Hypothalamus (tissue), 51 donors: Measurements from ENCODE around the gene NAALADL1.
A peak's percentile ranks its signal among the peaks of the same experiment; 100 is the strongest.

Source experiments
- DNase-seq, 51 donors: peaks; one replicate each; lab custom pipeline; 2025; lab: John Stamatoyannopoulos, UW

The NAALADL1 gene

DNA sequence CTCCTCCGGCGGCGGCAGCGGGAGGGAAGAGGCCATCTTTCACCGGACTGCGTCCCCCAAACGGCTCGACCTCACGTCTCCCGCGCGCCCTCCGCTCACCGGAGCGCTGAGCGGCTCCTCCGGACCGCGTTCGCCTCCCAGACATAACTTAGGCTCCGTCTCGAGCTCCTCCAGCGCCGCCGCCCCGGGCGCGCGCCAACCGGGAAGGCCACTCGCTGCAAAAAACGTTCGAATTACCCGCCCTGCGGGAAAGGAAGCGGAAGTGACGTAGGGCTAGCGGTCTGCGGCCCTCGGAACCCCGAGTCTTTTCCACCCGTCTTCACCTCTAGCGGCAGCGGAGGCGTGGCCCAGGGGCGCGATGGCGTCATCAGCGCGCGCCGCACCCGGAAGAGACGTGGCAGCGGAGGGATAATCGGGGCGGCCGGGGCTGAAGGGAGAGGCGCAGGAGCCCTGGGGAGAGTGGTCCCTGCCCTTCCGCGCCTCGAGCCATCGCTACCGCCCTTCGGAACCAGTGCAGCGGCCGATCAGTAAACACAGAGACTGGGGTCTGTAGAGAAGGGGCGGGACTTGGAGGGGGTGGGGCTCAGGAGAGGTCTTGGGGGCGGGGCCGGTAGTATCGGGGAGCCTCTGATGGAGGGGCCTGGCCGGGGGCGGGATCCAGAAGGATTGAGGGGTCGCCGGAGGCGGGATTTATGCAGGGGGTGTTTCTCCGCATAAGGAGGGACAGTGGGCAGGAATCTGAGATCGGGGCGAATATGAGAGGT, 25.7 kb upstream of the NAALADL1 start, which contains the start of the genes CDCA5 and ZFPL1:
CDCA5 (minus strand) TSS at position 207 of the 764 bp plus-strand sequence; CDS start at position 145, 62 bp downstream.
ZFPL1 (plus strand) TSS at position 389 of the 764 bp plus-strand sequence. CDS start 477 bp downstream, outside the sequence.
- DNase-seq = peak; percentile 58 to 98 (median 92)

GRCh38 chr11:65083134-65083833, 24.9 kb upstream of the NAALADL1 start:
- no peak for DNase-seq

DNA sequence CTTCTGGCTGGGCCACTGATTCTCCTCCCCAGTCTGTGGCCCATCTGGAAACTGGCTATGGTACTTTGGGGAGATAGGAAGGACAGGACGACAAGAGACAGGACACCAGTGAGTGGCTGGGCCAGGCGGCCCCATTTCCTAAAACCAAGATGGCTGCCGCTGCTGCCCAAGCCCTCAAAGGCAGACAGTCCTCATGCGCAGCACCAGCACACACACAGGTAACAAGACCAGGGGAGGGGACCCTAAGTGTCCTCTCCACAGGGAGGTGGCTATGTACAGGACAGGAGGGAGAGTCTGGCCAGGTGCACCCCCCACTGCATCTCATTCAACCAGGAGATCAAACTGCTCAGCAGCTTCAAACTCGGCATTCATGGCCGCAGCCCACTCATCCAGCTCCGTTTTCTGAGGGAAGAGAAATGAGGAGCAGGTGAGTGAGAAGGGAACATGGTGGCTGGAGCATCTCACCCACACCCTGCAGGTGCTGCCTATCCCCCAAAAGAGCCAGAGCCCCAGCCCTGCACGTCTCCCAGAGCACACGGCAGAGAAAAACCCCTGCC, 20.5 kb upstream of the NAALADL1 start:
- no peak for DNase-seq

DNA sequence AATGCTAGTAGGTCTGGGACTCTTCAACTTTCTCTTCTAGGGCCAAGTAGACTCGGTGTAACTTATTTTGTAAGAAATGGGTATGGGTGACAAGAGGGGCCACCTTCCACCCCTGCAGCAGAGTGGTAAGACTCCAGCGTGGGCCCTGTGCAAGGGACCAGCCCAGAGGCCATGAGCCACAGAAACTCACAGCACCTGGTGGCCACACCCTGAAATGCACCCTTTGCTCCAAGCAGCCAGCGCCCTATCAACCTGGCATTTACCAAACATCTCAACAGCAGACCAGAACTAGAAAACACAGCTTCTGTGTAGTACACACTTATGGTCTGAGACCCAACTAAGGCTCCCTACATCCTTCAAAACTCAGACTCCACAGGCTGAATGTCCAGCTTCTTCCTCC, 19.8 kb upstream of the NAALADL1 start:
- DNase-seq = no peak

DNA sequence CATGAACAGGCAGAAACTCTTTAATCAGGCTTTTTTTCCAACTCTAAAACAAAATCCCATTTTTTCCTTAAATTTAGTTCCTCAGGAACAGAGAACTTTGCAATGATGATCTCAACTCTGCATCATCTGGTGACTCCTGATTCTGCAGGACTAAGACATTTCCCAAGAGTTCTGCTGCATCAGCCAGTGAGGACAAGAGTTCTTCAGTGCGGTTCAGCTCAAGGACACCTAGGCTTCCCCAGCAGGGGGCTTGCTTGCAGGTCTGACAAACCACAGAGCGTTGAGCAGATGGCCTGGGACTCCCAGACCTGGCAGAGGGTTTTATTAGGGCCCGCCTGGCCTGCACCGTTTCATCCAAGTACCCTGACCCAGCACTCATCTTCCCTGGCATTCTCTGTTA, 19.1 kb upstream of the NAALADL1 start:
- DNase-seq = no peak

GRCh38 chr11:65072631-65072966, 14.2 kb upstream of the NAALADL1 start:
- no peak for DNase-seq

GRCh38 chr11:65071907-65072630, 13.7 kb upstream of the NAALADL1 start:
- DNase-seq = no peak

DNA sequence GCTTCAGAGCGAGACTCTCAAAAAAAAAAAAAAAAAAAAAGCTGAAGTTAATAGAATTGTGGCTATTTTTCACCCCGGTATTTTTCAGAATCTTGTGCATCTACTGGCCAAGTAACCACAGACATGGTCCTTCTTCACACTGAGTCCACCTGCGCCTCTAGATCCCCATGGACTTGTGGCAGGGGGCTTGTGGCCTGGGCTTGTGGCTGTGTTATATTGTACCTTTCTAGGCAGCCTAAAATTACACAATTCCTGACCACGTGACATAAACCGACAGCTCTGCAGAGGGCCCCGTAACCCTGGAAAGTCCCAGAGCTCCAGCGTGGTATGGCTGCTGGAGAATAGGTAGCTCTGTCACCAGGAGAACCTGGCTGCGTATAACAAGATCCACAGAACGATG, 10.9 kb upstream of the NAALADL1 start:
- no peak for DNase-seq

DNA sequence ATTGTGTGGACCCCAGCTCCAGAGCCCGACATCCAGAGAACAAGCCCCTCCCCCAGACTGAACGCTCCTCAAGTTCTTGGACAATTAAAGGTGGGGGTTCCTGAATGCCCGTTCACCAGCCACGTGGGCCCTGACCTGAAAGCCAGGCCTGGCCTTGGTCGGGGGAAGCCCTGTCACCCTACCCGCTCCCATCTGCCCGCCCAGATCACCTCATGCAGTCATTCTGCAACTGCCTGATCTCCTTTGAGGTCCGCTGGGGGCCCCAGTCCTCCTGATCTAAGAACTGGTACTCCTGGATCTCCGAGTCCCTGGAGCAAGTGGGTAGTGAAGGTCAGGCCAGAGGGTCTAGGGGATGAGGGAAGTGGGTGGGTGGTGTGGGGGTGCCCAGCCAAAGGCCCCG, 9.1 kb upstream of the NAALADL1 start:
- no peak for DNase-seq

DNA sequence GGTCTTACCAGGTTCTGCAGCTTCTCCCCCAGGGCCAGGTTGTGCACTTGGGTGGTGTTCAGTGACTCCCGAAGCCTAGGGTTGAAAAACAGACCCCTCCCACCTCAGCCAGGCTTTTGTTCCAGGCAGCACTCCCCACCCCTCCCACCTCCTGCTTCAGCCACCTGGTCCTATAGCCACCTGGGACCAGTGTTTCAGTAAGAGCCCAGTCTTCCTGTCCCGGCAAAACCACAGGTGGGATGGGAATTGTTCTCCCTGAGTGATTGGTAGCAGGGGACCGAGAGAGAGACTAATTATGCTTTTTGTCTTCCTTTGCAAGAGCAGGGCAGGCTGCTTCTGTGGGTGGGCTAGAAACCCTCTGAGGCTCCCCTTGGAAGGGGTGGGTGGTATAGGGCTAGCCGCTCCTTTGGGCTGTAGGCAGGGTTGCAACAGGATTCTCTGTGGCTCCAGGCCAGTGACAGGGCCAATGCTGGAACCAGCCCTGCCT, 8.5 kb upstream of the NAALADL1 start:
- no peak for DNase-seq

DNA sequence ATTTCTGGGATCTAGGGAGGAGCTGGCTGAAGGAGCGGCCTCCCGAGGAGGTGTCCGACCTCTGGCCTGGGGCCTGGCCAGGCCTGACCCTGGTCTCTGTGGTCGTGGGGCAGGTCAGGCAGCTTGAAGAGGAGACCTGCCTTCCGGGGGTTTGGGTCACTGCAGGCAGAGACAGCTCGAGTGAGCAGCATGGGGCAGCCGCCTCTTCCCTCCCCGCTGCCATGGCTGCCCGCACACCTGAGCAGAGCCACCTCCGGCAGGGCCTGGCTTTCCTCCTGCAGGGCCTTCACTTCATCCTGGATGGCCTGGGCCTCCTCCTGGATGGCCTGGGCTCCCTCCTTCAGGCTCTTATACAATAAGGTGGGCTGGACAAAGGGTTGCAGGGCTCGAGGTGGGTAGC, 8.0 kb upstream of the NAALADL1 start:
- no peak for DNase-seq

GRCh38 chr11:65065851-65066250, 7.5 kb upstream of the NAALADL1 start:
- no peak for DNase-seq

- DNase-seq = no peak
Observed at GRCh38 chr11:65064847-65065240, 6.5 kb upstream of the NAALADL1 start.

GRCh38 chr11:65063532-65063931, 5.2 kb upstream of the NAALADL1 start:
- DNase-seq = no peak

DNA sequence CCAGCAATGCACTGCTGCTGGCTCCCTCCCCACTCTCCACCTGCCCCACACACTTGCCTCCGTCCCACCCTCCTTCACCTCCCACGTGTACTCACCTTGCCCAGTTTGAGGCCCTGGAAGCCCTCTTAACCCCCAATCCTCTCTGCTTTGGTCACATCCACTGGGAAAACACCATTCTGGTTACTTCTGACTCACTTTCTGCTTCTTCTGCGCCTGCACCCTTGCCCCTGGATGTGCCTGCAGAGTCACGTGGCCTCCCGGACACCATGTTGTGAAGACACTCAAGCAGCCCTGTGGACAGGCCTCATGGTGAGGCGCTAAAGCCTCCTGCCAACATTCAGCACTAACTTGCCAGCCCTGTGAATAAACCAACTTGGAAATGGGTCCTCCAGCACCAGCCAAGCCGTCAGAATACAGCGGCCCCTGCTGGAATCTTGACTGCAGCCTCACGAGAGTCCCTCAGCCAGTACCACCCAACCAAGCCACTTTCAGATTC, 2.6 kb upstream of the NAALADL1 start:
- DNase-seq = no peak

- DNase-seq = no peak
Observed at GRCh38 chr11:65059959-65060824, 1.8 kb upstream of the NAALADL1 start.

DNA sequence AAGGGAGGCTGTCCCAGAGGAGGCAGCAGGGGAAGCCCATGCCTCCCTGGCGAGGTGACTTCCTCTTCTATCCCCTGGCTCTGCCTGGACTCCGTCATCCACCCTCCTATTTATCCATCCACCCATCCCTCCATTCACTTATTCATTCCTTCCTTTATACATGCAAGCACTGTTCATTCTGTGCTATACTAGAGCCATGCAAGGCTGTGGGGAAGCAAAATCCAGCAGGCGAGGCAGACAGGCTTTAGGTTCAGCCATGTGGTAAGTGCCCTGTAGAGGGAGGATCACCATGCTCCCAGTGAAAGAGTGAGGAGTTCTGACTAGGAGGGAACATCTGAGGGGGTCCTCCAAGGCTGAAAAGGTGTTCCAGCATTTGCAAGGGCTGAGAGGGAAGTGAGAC, 1.2 kb upstream of the NAALADL1 start:
- no peak for DNase-seq

- no peak for DNase-seq
Observed at GRCh38 chr11:65058012-65058411, 341 bp downstream of the NAALADL1 start.

DNA sequence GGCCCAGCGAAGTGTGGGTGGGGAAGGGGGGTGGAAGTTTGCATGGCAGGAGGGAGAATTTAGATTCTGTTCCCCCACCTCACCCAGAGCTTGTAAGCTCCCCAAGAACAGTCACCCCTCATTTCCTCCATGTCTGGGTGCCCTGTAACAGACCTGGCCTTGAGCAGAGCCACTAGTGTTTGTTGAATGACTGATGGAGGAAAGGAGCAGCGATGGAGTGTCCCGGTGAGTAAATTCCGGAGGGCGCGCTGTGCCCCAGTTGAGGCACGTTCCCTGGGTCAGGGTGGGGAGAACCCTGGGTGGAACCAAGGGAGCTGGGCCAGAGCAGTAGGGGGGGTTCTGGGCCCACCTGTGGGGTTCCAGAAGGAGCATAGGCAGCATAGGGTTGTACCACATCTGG, 827 bp downstream of the NAALADL1 start:
- no peak for DNase-seq

DNA sequence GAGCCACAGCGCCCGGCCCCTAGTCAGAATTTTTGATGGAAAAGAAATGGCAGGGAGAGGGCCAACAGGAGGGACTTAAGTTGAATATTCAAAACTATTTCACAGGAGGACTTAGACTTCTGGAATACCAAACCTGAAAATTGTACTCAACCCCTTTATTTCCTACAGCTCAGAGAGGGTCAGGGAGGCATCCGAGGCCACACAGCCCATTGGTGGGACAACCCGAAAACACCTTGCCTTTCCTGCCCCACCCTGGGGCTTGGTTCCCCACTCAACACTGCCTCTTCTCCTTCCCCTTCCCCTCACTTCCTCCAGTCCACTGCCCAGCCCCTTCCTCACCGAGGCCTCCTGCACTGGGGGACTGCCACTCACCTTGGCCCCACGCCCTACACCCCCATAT, 1.4 kb downstream of the NAALADL1 start:
- no peak for DNase-seq
